Body of pancreas (tissue), 4 donors: ENCODE measurements around the gene IQCM. TPM values are rescaled to one million over a fixed set of nuclear protein-coding genes. Genes with fewer than 3 reads are reported as not detected.

Experiments
- ATAC-seq: fragments of 150-250 bp; one replicate; pipeline ENCODE4 v1.9.1; 2016
- DNase-seq, 4 donors: peaks; one replicate each; pipeline ENCODE4 v3.0.0-alpha.2; 2019
- H3K27ac ChIP-seq, 4 donors: fragments of 200-600 bp; sonication (generic); 1 replicate in 3 of 4; 2 replicates in 1 of 4; pipeline versions ENCODE4 v1.5.1 to v1.6.1; 2016 to 2019; ENCODE audit warnings: mild to moderate bottlenecking in 1 of 4, mixed read lengths in 1 of 4, moderate library complexity in 1 of 4
- H3K27me3 ChIP-seq, 2 donors: fragments of 200-600 bp; sonication (generic); one replicate each; pipeline ENCODE4 v1.6.0; 2016; ENCODE audit warnings: mild to moderate bottlenecking in 1 of 2
- H3K36me3 ChIP-seq, 2 donors: fragments of 200-600 bp; sonication (generic); replicated peaks in 1 of 2; 2 replicates each; pipeline ENCODE4 v1.5.1; 2016; ENCODE audit warnings: low read depth in 2 of 2; ENCODE audit not compliant: insufficient read depth in 1 of 2
- H3K4me1 ChIP-seq: fragments of 200-600 bp; sonication (generic); one replicate; pipeline ENCODE4 v1.6.0; 2016
- H3K4me3 ChIP-seq, 2 donors: fragments of 200-600 bp; sonication (generic); 1 replicate in 1 of 2; 2 replicates in 1 of 2; pipeline ENCODE4 v1.5.1; 2016 to 2019
- H3K9me3 ChIP-seq, 3 donors: fragments of 200-600 bp; sonication (generic); 1 replicate in 2 of 3; 2 replicates in 1 of 3; pipeline ENCODE4 v1.5.1; 2016
- POLR2A ChIP-seq, 3 donors: fragments of 450-650 bp; IDR thresholded peaks; one replicate each; pipeline ENCODE4 v1.6.1; 2016; ENCODE audit warnings: antibody characterized with exemption in 3 of 3, mild to moderate bottlenecking in 2 of 3
- WGBS, 2 donors: methylation state at CpG; one replicate each; pipeline ENCODE4 v1.1.5; 2017; 5-methylcytosine and 5-hydroxymethylcytosine counted together
- intact Hi-C: fragments of 100-400 bp; cut with DNase I; formaldehyde crosslinking; loops from one replicate; pipeline ENCODE4 v1.15.1; 2023
- total RNA-seq, 2 donors: library from RNA; depleted of rRNA; stranded (reverse); fragments of >200 nt; gene quantifications; one replicate each; pipeline ENCODE4 v1.1.0, GENCODE V29; 2016
- TF ChIP-seq, protein P1 (sequence below), 7 experiments: fragments of 450-650 bp in 4 of 7; fragments of 200-600 bp in 3 of 7; sonication (generic) in 3 of 7; IDR thresholded peaks; one replicate each; pipeline ENCODE4 v1.5.1; 2016 to 2019; ENCODE audit warnings: antibody characterized with exemption in 7 of 7

IQCM gene
- total RNA-seq, 2 donors from 2014 or later, result not detected

DNA sequence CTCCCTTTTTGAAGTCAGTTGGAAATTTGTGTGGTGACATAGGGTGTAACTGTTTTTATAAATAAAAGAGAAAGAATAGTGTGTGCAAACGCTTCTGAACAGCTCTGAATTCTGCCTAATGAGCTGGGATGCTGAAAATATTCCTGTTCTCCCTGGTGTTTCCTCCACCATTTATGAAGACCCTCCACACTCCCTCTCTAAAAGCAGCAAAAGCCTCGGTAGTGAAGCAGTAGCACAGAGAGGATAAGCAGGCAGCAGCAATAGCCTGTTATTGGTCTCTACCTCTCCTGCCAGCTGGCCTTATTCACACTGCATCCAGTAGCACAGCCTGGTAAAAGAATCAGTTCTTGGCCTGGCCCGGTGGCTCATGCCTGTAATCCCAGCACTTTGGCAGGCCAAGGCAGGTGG lies 406.1 kb downstream of the IQCM start:
- H3K36me3 ChIP-seq, result no peaks in the 10 kb centered on the region
- no peak overlapping the region for H3K27ac ChIP-seq
- 45 to 61% methylated on average over 3 of the region's 3 CpGs for WGBS, 2 donors
- no peaks in the 10 kb centered on the region for H3K9me3 ChIP-seq
- no peaks in the 10 kb centered on the region for H3K4me1 ChIP-seq
- no peak overlapping the region for H3K4me3 ChIP-seq
- no peaks in the 10 kb centered on the region for H3K27me3 ChIP-seq
- intact Hi-C loops, result no loop called here
- ATAC-seq, result no peak
- TF ChIP-seq, protein P1, sequence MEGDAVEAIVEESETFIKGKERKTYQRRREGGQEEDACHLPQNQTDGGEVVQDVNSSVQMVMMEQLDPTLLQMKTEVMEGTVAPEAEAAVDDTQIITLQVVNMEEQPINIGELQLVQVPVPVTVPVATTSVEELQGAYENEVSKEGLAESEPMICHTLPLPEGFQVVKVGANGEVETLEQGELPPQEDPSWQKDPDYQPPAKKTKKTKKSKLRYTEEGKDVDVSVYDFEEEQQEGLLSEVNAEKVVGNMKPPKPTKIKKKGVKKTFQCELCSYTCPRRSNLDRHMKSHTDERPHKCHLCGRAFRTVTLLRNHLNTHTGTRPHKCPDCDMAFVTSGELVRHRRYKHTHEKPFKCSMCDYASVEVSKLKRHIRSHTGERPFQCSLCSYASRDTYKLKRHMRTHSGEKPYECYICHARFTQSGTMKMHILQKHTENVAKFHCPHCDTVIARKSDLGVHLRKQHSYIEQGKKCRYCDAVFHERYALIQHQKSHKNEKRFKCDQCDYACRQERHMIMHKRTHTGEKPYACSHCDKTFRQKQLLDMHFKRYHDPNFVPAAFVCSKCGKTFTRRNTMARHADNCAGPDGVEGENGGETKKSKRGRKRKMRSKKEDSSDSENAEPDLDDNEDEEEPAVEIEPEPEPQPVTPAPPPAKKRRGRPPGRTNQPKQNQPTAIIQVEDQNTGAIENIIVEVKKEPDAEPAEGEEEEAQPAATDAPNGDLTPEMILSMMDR (IDR thresholded peaks at IDR 0.05), result no peak
- TF ChIP-seq POLR2A (IDR thresholded peaks at IDR 0.05), result no peak
- no peak for DNase-seq

DNA sequence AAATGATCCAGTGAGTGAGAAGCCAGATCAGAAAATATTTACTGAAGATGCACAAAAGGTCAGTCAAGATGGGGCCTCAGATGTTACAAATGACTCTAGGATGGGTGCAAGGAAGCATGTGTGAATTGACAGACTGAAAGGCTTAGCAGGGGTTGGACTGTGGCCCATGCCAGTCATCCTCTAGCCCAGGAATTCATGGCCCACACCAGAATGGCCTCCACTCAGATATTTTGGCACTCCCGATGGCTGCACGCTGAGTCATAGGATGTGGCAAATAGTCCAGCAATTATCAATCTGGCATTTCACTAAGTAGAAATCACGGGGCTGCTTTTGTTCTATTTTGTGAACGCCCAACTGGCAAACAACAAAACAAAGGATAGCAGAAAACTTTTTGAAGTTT lies 406.5 kb downstream of the IQCM start:
- 64 to 85% methylated on average over 4 of the region's 4 CpGs for WGBS, 2 donors
- no peaks in the 10 kb centered on the region for H3K9me3 ChIP-seq
- DNase-seq (no peak), ATAC-seq (no peak)
- TF ChIP-seq POLR2A (IDR thresholded peaks at IDR 0.05), result no peak
- TF ChIP-seq, protein P1 (IDR thresholded peaks at IDR 0.05), result no peak
- H3K27me3 ChIP-seq, result no peaks in the 10 kb centered on the region
- no peak overlapping the region for H3K27ac ChIP-seq
- H3K4me1 ChIP-seq, result peaks cover 3% of the 10 kb centered on the region
- H3K4me3 ChIP-seq, result no peak overlapping the region
- intact Hi-C loops, result no loop called here
- no peaks in the 10 kb centered on the region for H3K36me3 ChIP-seq

DNA sequence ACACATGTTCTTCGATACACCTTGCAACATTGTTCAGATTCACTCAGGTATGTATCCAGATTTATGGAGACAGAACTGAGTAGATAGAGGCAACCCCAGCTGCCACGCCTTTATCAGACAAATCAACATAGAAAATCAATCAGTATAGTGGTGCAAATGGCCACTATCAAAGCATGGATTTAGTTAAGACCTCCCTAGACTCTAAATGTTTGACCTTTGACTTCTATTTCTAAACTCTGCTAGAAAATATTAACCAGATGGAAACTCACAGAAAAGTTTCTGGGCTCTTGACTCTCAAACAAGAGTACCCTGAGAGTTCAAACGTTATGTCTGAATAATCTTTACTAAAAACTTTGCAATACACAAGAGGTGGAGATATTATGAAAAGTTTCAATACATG lies 411.5 kb downstream of the IQCM start:
- WGBS, 2 donors, result 31 to 47% methylated on average over 3 of the region's 3 CpGs
- no peak for ATAC-seq
- intact Hi-C loops, result no loop called here

GRCh38 chr4:149403081-149403480 lies 412.6 kb downstream of the IQCM start:
- no peak for ATAC-seq
- TF ChIP-seq, protein P1 (IDR thresholded peaks at IDR 0.05), result no peak
- TF ChIP-seq POLR2A (IDR thresholded peaks at IDR 0.05), result no peak
- Histone ChIP-seq H3K27me3 (no peaks in the 10 kb centered on the region), H3K4me3 (no peak overlapping the region), H3K36me3 (no peaks in the 10 kb centered on the region), H3K4me1 (peaks cover 3% of the 10 kb centered on the region), H3K9me3 (no peaks in the 10 kb centered on the region), H3K27ac (no peak overlapping the region)
- WGBS, 2 donors, result 65 to 81% methylated on average over 2 of the region's 2 CpGs
- no peak for DNase-seq
- intact Hi-C loops, result no loop called here

More for the DNA sequence above, 411.5 kb downstream of the IQCM start:
- no peak for DNase-seq
- no peak overlapping the region for H3K4me3 ChIP-seq
- H3K36me3 ChIP-seq, result no peaks in the 10 kb centered on the region
- no peak overlapping the region for H3K27ac ChIP-seq
- TF ChIP-seq, protein P1 (IDR thresholded peaks at IDR 0.05), result no peak
- no peak for TF ChIP-seq POLR2A (IDR thresholded peaks at IDR 0.05)
- H3K27me3 ChIP-seq, result no peaks in the 10 kb centered on the region
- peaks cover 3% of the 10 kb centered on the region for H3K4me1 ChIP-seq
- no peaks in the 10 kb centered on the region for H3K9me3 ChIP-seq

- no peak for ATAC-seq
- DNase-seq, result no peak
- TF ChIP-seq, protein P1 (IDR thresholded peaks at IDR 0.05), result no peak
- no peak for TF ChIP-seq POLR2A (IDR thresholded peaks at IDR 0.05)
- Histone ChIP-seq H3K36me3 (no peaks in the 10 kb centered on the region), H3K4me1 (no peaks in the 10 kb centered on the region), H3K4me3 (no peak overlapping the region), H3K27me3 (no peaks in the 10 kb centered on the region), H3K27ac (no peak overlapping the region), H3K9me3 (no peaks in the 10 kb centered on the region)
- intact Hi-C loops, result no loop called here
- WGBS, 2 donors, result 59 to 60% methylated on average over 3 of the region's 3 CpGs
Measured at GRCh38 chr4:149398993-149399392, 416.6 kb downstream of the IQCM start.
